Endometrium (tissue), 2 donors: ENCODE results near the gene CUBN.

Source experiments
- FAIRE-seq: peaks from 2 replicates; lab custom pipeline; 2012; peaks lifted over from hg19 to GRCh38; lab: Jason Lieb, UNC
- donor health status: control.
- donor health status: control.

CUBN gene

DNA sequence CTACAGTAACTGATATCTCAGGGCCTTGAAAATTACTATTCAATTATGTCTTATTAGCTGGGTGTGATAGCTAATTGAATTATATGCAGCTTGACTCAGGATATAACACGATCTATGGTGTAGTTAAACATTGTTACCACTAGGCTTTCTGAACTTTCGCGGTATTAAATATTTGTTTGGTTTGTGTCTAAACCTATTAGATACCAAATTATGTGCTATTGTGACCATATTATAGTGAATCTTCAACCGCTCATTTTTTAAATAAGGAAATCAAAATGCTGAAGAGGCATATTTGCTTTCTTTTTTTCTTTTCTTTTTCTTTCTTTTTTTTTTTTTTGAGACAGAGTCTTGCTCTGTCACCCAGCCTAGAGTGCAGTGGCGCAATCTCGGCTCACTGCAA is 213.1 kb downstream of the CUBN start:
- no peak for FAIRE-seq

DNA sequence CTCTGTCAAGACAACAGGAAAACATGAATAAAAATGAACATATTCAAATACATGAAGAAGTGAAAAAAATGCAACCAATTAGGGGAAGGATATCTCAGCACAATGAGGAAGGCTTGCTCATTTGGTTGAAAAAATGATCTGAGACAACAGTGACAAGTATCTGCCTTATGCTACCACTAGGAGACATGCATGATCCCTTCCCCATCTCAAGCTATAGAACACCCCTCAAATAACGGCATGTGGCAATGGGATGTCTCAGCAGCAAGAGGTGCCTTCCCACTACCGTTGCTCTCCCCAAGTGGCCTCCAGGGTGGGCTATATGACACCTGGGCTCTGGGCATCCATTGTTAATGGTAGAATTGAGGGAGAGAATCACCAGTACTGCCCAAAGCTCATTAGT is 214.3 kb downstream of the CUBN start:
- no peak for FAIRE-seq

DNA sequence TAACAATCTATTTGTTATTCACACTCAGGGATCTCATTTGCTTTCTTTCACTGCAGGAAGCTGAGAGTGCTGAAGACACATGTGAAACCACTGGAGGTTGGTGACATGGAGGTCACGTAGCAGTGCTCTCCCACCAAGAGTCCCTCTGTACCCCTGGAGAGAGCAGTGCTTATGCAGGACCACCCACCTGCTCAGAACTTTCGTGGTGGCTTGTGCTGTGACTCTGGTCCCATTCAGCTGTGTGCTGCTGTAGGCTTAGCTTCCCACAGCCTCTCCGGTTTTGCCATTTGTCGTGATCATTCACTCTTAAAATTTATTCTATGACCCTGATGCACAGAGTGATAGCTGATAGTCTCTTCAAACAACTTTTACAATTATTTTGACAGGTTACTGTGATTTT is 216.3 kb downstream of the CUBN start:
- FAIRE-seq, result no peak

DNA sequence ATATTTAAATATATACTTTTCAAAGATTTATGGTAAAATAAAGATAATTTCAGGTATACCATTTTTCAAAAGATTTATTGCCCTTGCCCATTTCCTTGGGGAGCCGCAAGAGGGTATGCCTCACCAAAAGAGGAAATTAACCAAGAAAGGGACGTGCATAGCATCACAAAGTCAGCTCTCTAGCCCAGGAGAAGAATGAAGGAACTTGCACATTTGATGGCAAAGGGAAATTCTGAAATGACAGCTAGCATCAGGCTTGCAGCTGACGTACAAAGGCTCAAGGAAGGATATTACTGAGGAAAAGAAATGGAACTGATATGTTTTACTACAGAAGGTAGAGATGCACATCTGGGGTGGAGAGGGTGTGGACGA is 218.8 kb downstream of the CUBN start:
- FAIRE-seq, result no peak

DNA sequence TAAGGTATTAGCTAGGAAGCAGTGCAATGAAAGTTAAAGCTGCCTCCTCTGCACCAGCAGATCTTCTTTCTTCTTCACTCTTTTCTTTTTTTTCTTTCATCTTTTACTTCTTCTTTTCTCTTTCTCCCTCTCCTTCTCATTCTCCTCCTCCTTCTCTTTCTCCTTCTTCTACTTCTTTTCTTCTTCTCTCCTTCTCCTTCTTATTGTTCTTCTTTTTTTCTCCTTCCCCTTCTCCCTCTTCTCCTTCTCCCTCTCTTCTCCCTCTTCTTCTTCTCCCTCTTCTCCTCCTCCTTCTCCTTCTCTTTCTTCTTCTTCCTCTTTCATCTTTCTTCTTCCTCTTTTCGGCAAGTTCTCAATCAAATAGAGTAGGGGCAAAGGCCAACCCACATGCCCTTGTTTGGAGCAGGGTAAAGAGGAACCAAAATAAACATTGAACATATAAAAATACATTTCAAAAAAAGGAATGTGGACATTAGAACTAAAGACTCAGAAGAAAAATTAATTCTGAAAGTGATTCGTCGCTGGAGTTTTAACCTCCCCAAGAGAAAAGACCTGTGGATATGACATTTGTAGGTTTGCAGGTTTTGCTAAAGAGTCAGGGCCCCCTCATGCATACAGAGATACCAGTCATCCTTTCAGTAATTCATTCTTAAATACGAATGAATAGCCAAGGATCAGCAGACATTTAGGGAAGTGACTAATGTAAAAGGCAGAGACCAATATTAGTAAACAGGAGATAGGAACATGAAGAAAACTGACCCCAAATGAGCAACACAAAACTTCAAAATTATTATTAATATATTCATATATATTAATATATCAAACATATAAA is 219.4 kb downstream of the CUBN start:
- FAIRE-seq, result no peak

DNA sequence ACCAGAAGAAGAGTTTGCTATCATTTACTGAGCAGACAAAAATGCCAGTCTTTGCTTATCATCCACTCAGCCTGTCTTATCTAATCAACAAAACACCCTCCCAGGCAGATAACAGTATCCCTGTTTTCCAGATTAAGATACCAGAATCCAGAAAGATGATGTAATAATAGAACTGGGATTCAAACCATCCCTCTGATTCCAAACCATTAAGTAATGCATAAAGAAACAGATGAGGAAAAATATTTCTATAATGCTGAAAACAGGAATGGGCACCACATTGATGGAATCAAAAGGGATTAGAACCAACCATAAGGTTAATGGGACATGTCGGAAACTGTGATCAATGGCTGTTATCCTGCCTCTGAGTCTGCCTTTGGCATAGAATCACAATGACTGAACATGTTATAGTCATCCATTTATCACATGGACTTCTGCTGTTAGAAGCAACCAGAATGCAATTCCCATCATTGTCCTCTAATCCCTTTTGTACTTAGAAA is 220.3 kb downstream of the CUBN start:
- FAIRE-seq, result no peak

DNA sequence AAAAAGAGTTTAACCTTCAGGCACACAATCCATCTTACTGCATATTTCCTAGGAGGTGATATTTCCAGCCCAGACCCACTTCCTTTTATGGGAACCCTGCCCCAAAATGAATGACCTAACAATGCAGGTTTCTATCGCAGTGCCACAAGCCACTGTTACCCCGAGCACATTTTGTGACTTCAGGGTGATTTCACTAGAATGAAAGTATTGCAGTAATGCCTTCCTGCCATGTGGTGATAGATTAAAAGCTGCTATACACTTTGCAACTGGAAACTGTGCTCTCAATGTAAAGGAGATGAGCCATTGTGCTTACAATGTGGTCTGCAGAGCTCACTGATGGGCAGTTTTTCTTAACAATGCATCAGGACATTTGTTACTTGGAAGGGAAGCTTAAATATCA is 221.9 kb downstream of the CUBN start:
- FAIRE-seq, result no peak

DNA sequence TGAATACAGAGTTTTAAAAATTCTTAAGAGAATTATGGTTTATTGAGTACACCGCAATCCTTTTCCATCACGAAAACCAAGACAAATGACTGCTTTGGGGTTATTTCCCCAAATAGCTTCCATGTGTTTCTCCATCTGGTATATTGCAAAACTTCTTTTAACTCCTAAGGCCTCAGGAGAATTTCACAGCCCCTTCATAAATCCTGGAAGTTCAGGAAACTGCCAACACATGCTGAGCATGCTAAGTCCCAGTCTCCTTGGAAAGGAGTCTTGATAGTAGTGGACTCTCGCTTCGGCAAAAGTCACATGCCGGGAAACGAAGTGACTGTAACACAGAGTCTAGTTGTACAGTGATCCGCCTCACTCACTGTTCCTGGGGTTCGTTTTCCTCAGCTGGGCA is 224.3 kb downstream of the CUBN start:
- FAIRE-seq, result no peak

DNA sequence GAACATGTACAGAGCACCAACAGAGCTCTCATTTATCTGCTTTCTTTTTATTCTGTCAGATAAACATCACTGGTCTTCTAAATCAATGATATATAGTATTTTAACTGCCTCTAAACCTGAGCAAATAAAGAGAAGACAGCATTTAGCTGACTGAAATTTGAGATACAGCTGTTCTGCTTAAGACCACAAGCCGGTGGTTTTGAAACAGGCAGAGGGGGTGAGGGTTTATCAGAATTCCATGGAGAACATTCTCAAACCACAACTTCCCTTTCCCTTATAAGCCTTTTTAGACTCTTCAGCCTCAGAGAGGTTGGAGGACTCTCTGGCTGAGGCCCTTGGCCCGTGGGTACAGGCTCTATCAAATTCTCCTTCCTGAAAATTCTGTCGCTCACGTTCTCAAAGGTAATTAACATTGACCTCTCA is 225.0 kb downstream of the CUBN start:
- no peak for FAIRE-seq

DNA sequence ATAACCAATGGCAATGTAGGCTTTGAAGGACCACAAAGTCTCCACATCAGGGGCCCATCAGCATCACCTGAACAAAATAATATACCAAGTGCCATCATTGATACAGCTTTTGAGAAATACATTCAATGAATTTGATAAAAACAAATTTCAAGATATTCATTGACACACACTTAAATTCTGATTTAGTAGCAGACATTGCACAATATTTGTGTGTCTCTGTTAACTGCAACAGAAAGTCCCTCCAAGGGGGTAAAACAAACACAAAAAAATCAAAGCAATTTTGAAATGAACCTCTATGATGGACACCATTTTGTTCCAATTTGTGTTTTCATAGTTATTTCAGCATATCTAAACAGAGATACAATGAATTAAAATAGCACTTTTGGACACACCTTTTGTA is 225.6 kb downstream of the CUBN start:
- FAIRE-seq, result no peak

DNA sequence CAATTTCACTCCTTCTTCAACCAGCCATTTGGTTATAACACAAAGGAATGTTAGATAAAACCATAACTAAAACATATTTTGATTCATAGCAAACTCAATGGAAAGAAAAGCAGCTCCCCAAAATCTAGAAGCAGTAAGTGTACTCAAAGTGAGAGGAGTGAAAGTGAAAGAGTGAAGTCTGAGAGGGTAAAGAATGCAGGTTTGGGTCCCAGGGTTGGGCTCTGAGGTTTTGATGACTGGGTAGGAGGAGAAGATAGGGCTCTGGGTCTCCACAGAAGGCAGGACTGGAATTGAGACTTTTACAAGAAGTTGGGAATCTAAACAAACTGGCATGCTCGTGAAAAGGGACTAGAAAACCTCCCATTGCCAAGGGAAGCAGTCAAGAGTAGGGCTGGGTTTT is 227.0 kb downstream of the CUBN start:
- no peak for FAIRE-seq

DNA sequence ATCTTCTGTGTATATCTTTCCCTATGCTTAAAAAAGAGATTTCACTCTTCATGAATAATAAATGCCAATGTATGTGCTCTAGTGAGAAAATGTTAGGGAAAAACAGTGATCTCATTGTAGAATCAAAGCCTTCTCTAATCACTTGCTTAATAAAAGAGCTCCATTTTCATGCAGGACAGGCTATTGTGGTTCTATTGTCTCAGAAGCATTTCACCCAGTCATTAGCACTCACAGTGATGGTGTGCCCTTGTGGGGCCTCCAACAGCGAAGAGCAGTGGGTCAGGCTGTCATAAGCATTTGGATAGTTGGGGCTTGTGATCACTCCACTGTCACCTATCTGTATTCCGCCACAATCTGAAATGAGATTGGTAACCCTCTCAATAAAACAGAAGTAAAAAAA is 228.5 kb downstream of the CUBN start:
- no peak for FAIRE-seq

DNA sequence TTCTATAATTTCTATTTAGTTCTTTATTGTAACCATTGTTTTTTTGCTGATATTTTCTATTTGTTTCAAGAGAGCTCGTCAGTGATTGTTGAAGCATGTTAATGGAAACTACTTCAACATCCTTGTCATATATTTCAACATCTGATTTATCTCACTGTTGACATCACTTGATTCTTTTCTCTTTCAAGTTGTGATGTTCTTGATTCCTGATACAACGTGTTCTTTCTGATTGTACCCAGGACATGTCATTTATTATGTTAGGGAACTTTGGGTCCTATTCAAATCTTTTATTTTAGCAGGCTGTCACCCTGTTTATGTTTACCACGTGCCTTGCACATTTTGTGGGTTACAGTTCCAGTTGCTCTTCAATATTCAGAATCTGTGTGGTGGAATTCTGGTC is 232.6 kb downstream of the CUBN start:
- no peak for FAIRE-seq

DNA sequence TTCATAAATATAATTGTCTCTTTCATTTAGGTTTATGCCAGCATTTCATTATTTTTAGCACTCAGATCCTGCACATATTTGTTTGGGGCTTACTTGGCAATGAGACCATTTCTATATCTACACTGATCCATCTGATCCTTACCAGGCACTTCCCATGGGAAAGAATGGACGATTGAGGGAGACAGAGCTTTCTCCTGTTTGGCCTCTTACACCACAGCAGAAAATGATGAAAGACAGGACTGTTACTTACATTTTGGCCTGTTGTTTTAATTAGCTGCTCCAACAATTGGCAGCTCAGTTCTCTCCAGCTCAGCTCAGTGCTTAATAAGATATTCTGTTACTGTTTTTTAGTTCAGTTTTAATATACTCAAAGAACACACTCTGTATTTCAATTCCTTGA is 234.8 kb downstream of the CUBN start:
- no peak for FAIRE-seq

DNA sequence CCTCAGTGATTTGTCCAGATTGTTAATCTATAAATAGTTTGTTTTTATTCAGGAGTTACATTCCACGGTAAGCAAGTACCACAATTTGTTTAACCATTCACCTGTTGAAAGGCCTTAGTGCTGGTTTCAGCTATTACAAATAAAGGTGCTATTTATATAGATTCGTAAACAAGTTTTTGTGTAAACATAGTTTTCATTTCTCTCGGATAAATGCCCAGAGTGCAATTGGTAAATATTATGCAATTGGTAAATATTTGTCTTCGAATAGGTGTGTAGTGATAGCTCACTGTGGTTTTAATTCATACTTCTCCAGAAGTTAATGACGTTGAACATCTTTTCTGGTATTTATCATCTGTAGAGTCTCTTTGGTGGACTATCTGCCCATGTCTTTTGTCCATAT is 235.9 kb downstream of the CUBN start:
- no peak for FAIRE-seq

DNA sequence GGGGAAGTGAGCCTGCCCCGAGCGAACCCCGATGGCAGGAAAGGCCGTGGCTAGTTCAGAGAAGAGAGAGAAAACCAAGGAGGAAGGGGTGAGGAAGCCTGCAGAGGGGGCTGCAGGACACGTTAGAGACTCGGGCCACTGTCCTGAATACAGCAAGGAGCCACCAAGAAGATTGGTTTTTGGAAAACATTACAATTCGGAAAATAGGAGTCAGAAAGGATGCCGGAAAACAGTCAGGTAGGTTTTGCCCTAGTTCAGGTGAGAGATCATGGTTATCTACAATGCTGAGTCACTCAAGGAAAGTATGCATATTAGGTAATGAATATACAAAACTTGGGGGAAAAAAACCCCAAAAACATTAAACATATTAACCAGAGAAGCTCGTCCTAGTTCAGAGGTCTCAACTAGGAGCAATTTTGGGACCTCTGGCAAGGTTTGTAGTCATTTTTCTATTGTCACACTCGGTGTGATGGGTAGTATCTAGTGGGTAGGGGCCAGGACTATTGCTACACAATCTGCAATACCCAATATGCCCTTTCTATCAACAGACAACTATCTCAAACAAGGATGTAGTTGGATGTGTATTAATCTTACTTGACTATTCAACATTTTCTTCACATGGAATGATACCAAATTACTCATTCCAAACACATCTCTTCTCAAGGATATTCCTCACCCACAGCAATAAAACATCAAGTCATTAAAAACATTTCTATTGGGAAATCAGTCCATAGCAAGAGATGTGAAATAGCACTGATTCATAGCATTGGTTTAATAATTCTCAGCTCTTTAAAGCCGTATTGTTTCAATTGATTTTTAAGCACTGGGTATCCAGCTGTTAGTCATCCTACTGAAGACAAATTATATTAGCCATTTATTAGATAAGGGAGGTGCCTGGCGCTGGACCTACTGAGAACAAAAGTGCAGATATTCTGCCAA is 238.0 kb downstream of the CUBN start:
- FAIRE-seq, result no peak

DNA sequence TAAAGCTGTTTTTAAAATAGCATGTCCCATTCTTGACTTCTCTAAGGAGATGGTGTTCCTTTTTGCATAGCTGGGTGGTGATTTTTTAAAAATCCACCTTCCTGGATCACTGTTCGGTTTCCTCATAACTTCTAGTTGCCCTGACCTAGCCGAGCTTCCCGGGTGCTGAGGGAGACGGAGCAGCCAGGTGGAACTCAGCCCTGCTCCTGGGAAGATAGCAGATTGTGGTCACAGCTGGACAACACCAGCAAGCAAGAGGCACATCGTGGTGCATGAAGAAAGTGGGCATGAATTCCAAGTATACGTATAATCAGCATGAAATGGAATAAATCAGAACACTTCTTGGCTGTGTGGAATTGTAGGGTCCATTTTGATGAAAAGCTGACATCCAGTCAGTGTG is 238.9 kb downstream of the CUBN start:
- no peak for FAIRE-seq

DNA sequence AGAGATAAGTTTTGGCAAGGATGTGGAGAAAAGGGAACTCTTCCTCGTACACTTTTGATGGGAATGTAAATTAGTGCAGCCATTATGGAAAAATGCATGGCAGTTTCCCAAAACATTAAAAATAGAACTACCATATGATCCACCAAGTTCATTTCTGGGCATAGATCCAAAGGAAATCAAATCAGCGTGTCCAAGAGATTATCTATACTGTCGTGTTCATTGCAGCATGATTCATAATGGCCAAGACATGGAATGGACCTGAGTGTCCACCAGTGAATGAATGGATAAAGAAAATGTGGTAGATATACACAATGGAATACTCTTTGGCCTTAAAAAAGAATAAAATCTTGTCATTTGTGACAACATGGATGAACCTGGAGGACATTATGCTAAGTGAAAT is 242.0 kb downstream of the CUBN start:
- FAIRE-seq, result no peak

DNA sequence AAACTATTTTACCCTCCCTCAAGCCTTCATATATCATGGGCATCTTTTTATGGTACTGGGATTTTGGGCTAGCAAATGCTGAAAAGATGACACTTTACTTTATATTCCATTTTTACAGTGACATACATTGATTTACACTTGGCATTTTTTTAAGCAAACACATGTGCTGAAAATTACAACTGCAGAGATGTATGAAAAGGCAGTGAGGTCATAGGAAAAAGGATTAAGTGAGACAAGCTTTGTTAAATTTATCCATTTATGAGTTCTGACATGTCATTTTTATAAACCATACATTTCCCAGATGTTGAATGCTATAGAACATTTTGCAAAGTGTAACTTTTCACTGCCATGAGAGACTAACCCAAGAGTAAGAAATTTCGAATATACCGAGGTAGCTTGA is 243.6 kb downstream of the CUBN start:
- FAIRE-seq, result no peak

DNA sequence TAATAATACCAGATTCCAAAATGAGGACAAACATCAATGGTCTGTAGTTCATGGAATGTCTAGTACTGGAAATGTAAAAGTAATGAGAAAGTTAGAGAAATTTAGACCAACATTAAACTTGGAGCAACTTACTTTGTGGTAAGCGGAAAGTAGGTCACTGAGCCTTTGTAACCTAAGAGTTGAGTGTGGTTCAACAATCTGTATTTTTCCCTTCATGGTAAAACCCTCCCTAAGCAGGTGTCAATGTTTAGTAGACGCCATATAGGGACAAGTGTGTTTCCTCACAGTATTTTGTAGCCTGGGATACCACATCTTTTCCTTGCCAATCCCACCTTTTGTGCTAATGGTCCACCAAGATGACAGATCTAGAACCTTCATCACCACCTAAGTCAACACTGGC is 245.1 kb downstream of the CUBN start:
- no peak for FAIRE-seq

DNA sequence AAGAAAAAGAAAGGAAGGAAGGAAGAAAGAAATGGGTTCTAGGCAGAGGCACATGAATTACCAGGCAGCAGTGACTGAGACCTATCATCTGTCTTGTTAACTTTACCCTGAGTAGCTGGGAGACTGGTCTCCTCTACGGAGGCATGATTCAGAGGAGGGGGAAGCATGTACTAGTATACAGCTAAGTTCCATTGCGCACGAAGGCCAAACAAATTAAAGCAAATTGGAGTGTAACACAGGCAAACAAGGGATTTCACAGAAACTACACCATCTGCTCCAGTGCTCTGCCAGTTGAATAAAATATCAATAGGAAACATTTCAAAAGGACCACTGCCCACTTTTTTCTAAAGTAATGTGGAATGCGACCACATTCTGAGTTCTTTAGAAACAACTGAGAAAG is 246.5 kb downstream of the CUBN start:
- no peak for FAIRE-seq

DNA sequence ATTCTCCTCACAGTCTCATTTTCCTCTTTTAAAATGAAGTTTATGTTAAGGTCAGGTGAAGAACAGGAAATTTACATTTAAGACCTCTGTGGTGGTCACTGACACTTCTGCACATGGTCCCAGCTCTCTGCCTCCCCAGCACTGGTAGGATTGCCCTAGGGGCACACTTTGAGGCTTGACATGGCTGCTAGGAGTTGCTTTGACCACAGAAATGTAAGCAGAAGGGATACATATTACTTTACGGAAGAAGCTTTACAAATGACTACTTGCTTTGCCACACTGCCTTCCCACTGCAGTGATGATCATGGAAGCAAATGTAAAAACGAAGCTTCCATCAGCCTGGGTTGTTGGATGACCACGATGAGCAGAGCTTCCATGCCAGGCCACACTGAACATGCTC is 259.3 kb downstream of the CUBN start:
- no peak for FAIRE-seq

DNA sequence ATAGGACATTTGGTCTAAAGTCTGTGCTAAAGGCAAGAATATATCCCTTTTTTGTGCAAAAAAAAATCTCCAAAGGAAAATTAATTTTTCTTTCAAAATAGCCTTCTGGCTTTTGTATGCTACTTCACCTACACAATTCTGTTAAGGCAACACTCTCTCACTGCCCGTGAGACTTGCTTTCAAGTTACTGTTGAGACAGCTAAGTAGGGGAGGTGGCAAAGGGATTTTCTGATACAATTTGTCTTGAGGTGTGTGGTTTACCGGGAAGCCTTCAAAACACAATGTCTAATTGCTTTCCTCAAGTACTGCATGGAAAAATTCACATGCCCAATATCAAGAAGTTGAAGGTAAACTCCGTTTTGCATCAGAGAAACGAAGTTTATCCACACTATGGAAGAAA is 261.6 kb downstream of the CUBN start:
- FAIRE-seq, result no peak
